H1 (cell line): ENCODE data around the gene USH2A. TPM values are rescaled to one million over a fixed set of nuclear protein-coding genes. Genes with fewer than 3 reads are reported as not detected.

Source experiments
- CTCF ChIA-PET: fragments of 300-600 bp; sonication (Branson Sonifier 250); formaldehyde crosslinking; loops from one replicate; lab custom pipeline; 2021; ENCODE audit not compliant: partially characterized antibody; lab: Charles Lee
- POLR2A ChIA-PET: fragments of 300-600 bp; sonication (Branson Sonifier 250); formaldehyde crosslinking; loops from one replicate; lab custom pipeline; 2021; ENCODE audit warnings: inconsistent platforms; ENCODE audit not compliant: partially characterized antibody; lab: Charles Lee
- DNase-seq, 2 experiments: peaks; one replicate each; pipeline versions ENCODE4 v3.0.0 to v3.0.0-alpha.2; 2010 to 2022; ENCODE audit warnings: low spot score in 2 of 2, low read depth in 1 of 2, mixed read lengths in 1 of 2
- FAIRE-seq: peaks from 2 replicates; lab custom pipeline; 2011; peaks lifted over from hg19 to GRCh38; lab: Jason Lieb, UNC
- H2AFZ ChIP-seq: 2 replicates; pipeline ENCODE4 v1.8.1; 2012; ENCODE audit warnings: low read length, inconsistent platforms
- H2AK5ac ChIP-seq: 2 replicates; pipeline ENCODE4 v1.6.1; 2013; ENCODE audit warnings: low read depth, low read length
- H2BK120ac ChIP-seq: replicated peaks from 2 replicates; pipeline ENCODE3; 2013; ENCODE audit warnings: low read depth, low read length, inconsistent platforms
- H2BK12ac ChIP-seq: 2 replicates; pipeline ENCODE4 v1.6.1; 2013; ENCODE audit warnings: low read depth, low read length
- H2BK15ac ChIP-seq: 2 replicates; pipeline ENCODE4 v1.6.1; 2013; ENCODE audit warnings: low read length
- H2BK20ac ChIP-seq: 2 replicates; pipeline ENCODE4 v1.6.1; 2013; ENCODE audit warnings: low read length
- H2BK5ac ChIP-seq: 2 replicates; pipeline ENCODE4 v1.6.1; 2013; ENCODE audit warnings: low read depth, low read length
- H3K14ac ChIP-seq: 2 replicates; pipeline ENCODE4 v1.6.1; 2013; ENCODE audit warnings: inconsistent platforms; ENCODE audit not compliant: insufficient read length
- H3K18ac ChIP-seq: 2 replicates; pipeline ENCODE4 v1.6.1; 2013; ENCODE audit warnings: low read length; ENCODE audit errors: extremely low read depth
- H3K23ac ChIP-seq: 2 replicates; pipeline ENCODE4 v1.6.1; 2013; ENCODE audit warnings: inconsistent platforms; ENCODE audit not compliant: insufficient read length
- H3K23me2 ChIP-seq: 2 replicates; pipeline ENCODE4 v1.6.1; 2013; ENCODE audit warnings: low read depth, low read length
- H3K27ac ChIP-seq: 2 replicates; pipeline ENCODE4 v1.6.1; 2011; ENCODE audit warnings: low read depth, low read length, inconsistent platforms
- H3K27me3 ChIP-seq, 4 experiments: replicated peaks in 1 of 4; 1 replicate in 1 of 4; 2 replicates in 3 of 4; pipeline versions ENCODE4 v1.6.1 to v1.8.1; 2011 to 2013; ENCODE audit warnings: low read length in 3 of 4, mild to moderate bottlenecking in 3 of 4, inconsistent platforms in 2 of 4, mixed read lengths in 2 of 4, moderate library complexity in 1 of 4; ENCODE audit not compliant: control insufficient read depth in 3 of 4, insufficient read depth in 3 of 4; ENCODE audit errors: extremely low read depth in 1 of 4
- H3K36me3 ChIP-seq, 4 experiments: 2 replicates each; pipeline versions ENCODE4 v1.6.1 to v1.8.1; 2011 to 2013; ENCODE audit warnings: mild to moderate bottlenecking in 4 of 4, low read length in 3 of 4, moderate library complexity in 2 of 4, control low read depth in 1 of 4, inconsistent platforms in 1 of 4; ENCODE audit not compliant: insufficient read depth in 4 of 4, control insufficient read depth in 2 of 4
- H3K4ac ChIP-seq: replicated peaks from 2 replicates; pipeline ENCODE3; 2013; ENCODE audit warnings: low read length, low read depth, mixed read lengths, inconsistent platforms; ENCODE audit not compliant: insufficient read length
- H3K4me1 ChIP-seq, 4 experiments: replicated peaks in 1 of 4; 1 replicate in 1 of 4; 2 replicates in 3 of 4; pipeline versions ENCODE4 v1.6.1 to v1.8.1; 2011 to 2013; ENCODE audit warnings: low read length in 3 of 4, inconsistent platforms in 2 of 4, mixed read lengths in 1 of 4; ENCODE audit not compliant: insufficient read depth in 4 of 4, control insufficient read depth in 3 of 4
- H3K4me2 ChIP-seq, 2 experiments: 2 replicates each; pipeline versions ENCODE4 v1.6.1 to v1.8.1; 2011 to 2013; ENCODE audit warnings: low read depth in 2 of 2, low read length in 2 of 2, control low read depth in 1 of 2, inconsistent platforms in 1 of 2, mild to moderate bottlenecking in 1 of 2; ENCODE audit not compliant: insufficient read depth in 1 of 2
- H3K4me3 ChIP-seq, 4 experiments: fragments of 200-600, 300-600 bp in 1 of 4; sonication (generic), shearing (Covaris generic), sonication (Bioruptor Twin) in 1 of 4; 2 replicates each; pipeline versions ENCODE4 v1.5.1 to v1.8.1; 2011 to 2016; ENCODE audit warnings: low read length in 4 of 4, low read depth in 3 of 4, control low read depth in 2 of 4, inconsistent platforms in 2 of 4, mild to moderate bottlenecking in 2 of 4, mixed read lengths in 1 of 4, moderate library complexity in 1 of 4; ENCODE audit not compliant: insufficient read depth in 2 of 4; ENCODE audit errors: extremely low read depth in 1 of 4
- H3K56ac ChIP-seq: replicated peaks from 2 replicates; pipeline ENCODE3; 2013; ENCODE audit warnings: low read depth, mild to moderate bottlenecking, mixed read lengths, low read length, inconsistent platforms; ENCODE audit not compliant: insufficient read length
- H3K79me1 ChIP-seq: 2 replicates; pipeline ENCODE4 v1.6.1; 2013; ENCODE audit warnings: low read depth, low read length, control low read depth
- H3K79me2 ChIP-seq, 2 experiments: 2 replicates each; pipeline versions ENCODE4 v1.6.1 to v1.8.1; 2012 to 2013; ENCODE audit warnings: low read length in 2 of 2, mild to moderate bottlenecking in 2 of 2, inconsistent platforms in 1 of 2; ENCODE audit not compliant: insufficient read depth in 2 of 2, control insufficient read depth in 1 of 2
- H3K9ac ChIP-seq, 4 experiments: replicated peaks in 1 of 4; 1 replicate in 1 of 4; 2 replicates in 3 of 4; pipeline versions ENCODE4 v1.6.1 to v1.8.1; 2011 to 2013; ENCODE audit warnings: low read depth in 3 of 4, low read length in 3 of 4, control low read depth in 2 of 4, mild to moderate bottlenecking in 2 of 4, moderate library complexity in 2 of 4, inconsistent platforms in 1 of 4; ENCODE audit errors: extremely low read depth in 1 of 4
- H3K9me3 ChIP-seq, 2 experiments: 2 replicates each; pipeline versions ENCODE4 v1.6.1 to v1.8.1; 2012 to 2013; ENCODE audit warnings: mild to moderate bottlenecking in 2 of 2, moderate library complexity in 2 of 2, control low read depth in 1 of 2, inconsistent platforms in 1 of 2, low read depth in 1 of 2, low read length in 1 of 2, mixed read lengths in 1 of 2; ENCODE audit not compliant: insufficient read depth in 2 of 2
- H4K20me1 ChIP-seq, 2 experiments: replicated peaks in 1 of 2; 2 replicates each; pipeline versions ENCODE3 to v1.8.1; 2011 to 2013; ENCODE audit warnings: inconsistent platforms in 2 of 2, low read length in 2 of 2, mild to moderate bottlenecking in 1 of 2; ENCODE audit not compliant: insufficient read depth in 2 of 2, control insufficient read depth in 1 of 2
- H4K5ac ChIP-seq: 2 replicates; pipeline ENCODE4 v1.6.1; 2013; ENCODE audit warnings: low read length, low read depth, mixed read lengths, inconsistent platforms; ENCODE audit not compliant: insufficient read length
- H4K8ac ChIP-seq: 2 replicates; pipeline ENCODE4 v1.8.0; 2013; ENCODE audit warnings: mild to moderate bottlenecking, moderate library complexity, low read length, inconsistent platforms; ENCODE audit not compliant: insufficient read depth; ENCODE audit errors: extremely low read depth
- H4K91ac ChIP-seq: replicated peaks from 2 replicates; pipeline ENCODE3; 2013; ENCODE audit warnings: low read length, mixed read lengths, inconsistent platforms; ENCODE audit not compliant: insufficient read length
- HDAC2 ChIP-seq, 2 experiments: fragments of 300-600 bp in 1 of 2; sonication (generic) in 1 of 2; IDR thresholded peaks; 2 replicates each; pipeline ENCODE4 v1.6.1; 2011 to 2012; ENCODE audit warnings: low read depth in 2 of 2, low read length in 2 of 2, mild to moderate bottlenecking in 2 of 2, moderate library complexity in 2 of 2, borderline replicate concordance in 1 of 2, inconsistent platforms in 1 of 2
- WGBS, 2 experiments: shearing (Covaris generic) in 1 of 2; methylation state at CpG; one replicate each; pipeline versions ENCODE4 v1.1.6 to v1.1.7; 2013 to 2015; ENCODE audit warnings: low lambda C conversion rate in 2 of 2, mixed read lengths in 2 of 2, inconsistent platforms in 1 of 2, low coverage in 1 of 2, missing lambda C conversion rate in 1 of 2; ENCODE audit not compliant: insufficient replicate concordance in 2 of 2, insufficient coverage in 1 of 2, insufficient read length in 1 of 2; ENCODE audit errors: extremely low coverage in 1 of 2, missing lambda C conversion rate in 1 of 2; 5-methylcytosine and 5-hydroxymethylcytosine counted together
- polyA plus RNA-seq, 7 experiments: library from polyadenylated mRNA; depleted of rRNA in 3 of 7; stranded (reverse) in 5 of 7; unstranded in 2 of 7; fragments of >200 nt in 5 of 7; fragments of 200-250 nt in 2 of 7; gene quantifications; 1 replicate in 5 of 7; 2 replicates in 1 of 7; 4 replicates in 1 of 7; pipeline versions ENCODE4 v1.2.1 to v1.2.3, GENCODE V29; 2011 to 2013; ENCODE audit warnings: missing spikeins in 2 of 7, mixed read lengths in 2 of 7
- total RNA-seq: library from RNA; stranded (reverse); fragmentation: NEBNext Ultra II Directional; extraction: Animal tissue kit (Norgen Biotek cat#: 25700); gene quantifications from 2 replicates; pipeline ENCODE4 v1.2.1, GENCODE V29; 2021

USH2A gene
- total and polyA plus RNA-seq, 2 of the 8 experiments (the other 6 are each of a cell fraction or from before 2014, with no cell fraction given), result 0.02 to 0.17 TPM

DNA sequence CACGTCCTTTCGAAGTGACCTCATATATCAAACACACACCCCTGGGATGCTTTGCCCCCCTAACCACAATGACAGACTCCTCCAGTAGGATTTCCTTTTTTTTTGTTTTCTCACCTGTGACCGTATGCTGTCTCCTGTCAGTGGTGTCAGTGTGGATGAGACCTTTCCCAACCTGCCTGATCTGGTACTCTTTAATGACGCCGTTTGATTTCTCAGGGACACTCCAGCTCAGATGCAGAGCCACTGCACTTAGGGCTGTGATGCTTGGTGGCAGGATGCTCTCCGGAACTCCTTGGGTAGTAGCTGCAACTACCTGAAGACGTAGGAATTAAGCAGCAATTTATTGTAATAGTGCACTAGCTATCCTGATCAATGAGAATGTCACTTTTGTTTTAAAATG is 643.5 kb downstream of the USH2A start:
- Histone ChIP-seq H3K27ac (no peak overlapping the region), H4K91ac (no peak overlapping the region), H3K4me1 (0 out of 7 replicates have a peak, but pooled peaks cover 0 to 3% (median 0%) of the 10 kb centered on the region in 4 experiments), H4K5ac (no peak overlapping the region), H3K36me3 (no peaks in the 10 kb centered on the region), H2AK5ac (no peak overlapping the region), H3K79me1 (no peaks in the 10 kb centered on the region), H3K79me2 (no peaks in the 10 kb centered on the region), H3K18ac (no peak overlapping the region), H3K4ac (no peak overlapping the region), H3K56ac (no peak overlapping the region), H3K4me2 (no peak overlapping the region), H3K4me3 (no peak overlapping the region), H2BK120ac (no peak overlapping the region), H4K20me1 (no peaks in the 10 kb centered on the region), H2BK15ac (peak overlapping the region; percentile 14; the same call in 1 of the 2 replicates), H2BK5ac (no peak overlapping the region), H3K9me3 (no peaks in the 10 kb centered on the region), H4K8ac (no peak overlapping the region), H3K27me3 (no peaks in the 10 kb centered on the region), H3K14ac (no peak overlapping the region), H3K23ac (no peak overlapping the region), H3K9ac (no peak overlapping the region), H3K23me2 (no peaks in the 10 kb centered on the region), H2BK12ac (no peak overlapping the region), H2AFZ (no peak overlapping the region), H2BK20ac (no peak overlapping the region)
- FAIRE-seq (no peak), DNase-seq (no peak)
- CTCF ChIA-PET, result interaction anchor here (1.4 kb wide), 1 partner anchor 15 kb away, joined by 5 read pairs; no protein-coding TSS in a partner anchor
- POLR2A ChIA-PET, result no interaction called here
- WGBS, 2 experiments, result 93% methylated on average over 7 of the region's 7 CpGs; no CpG with 5 or more reads in 1 of the 2 experiments
- TF ChIP-seq HDAC2 (IDR thresholded peaks at IDR 0.05; ENCODE audit: borderline replicate concordance in 1 of 2, low read depth in 2 of 2, low read length in 2 of 2), result no peak
- TF ChIP-seq, all 59 proteins: peak for 0
